ENCODE measurements around the gene CFAP54. TPM values are rescaled to one million over a fixed set of nuclear protein-coding genes. Genes with fewer than 3 reads are reported as not detected.

CFAP54 gene
- total RNA-seq, 1 experiment from 2014 or later = 0.35 TPM

- no peak overlapping the region for H3K27ac Mint-ChIP-seq (ENCODE audit: unreplicated experiment)
- H3K4me1 Mint-ChIP-seq (ENCODE audit: low read depth, unreplicated experiment) = no peaks in the 10 kb centered on the region
- BruUV-seq (replicated peaks) = no TSS peak
- H3K9me3 Mint-ChIP-seq (ENCODE audit: low read depth, unreplicated experiment) = no peaks in the 10 kb centered on the region
- CTCF ChIA-PET = no interaction called here
- H3K27me3 Mint-ChIP-seq (ENCODE audit: unreplicated experiment) = no peaks in the 10 kb centered on the region
- TF ChIP-seq, protein P1, sequence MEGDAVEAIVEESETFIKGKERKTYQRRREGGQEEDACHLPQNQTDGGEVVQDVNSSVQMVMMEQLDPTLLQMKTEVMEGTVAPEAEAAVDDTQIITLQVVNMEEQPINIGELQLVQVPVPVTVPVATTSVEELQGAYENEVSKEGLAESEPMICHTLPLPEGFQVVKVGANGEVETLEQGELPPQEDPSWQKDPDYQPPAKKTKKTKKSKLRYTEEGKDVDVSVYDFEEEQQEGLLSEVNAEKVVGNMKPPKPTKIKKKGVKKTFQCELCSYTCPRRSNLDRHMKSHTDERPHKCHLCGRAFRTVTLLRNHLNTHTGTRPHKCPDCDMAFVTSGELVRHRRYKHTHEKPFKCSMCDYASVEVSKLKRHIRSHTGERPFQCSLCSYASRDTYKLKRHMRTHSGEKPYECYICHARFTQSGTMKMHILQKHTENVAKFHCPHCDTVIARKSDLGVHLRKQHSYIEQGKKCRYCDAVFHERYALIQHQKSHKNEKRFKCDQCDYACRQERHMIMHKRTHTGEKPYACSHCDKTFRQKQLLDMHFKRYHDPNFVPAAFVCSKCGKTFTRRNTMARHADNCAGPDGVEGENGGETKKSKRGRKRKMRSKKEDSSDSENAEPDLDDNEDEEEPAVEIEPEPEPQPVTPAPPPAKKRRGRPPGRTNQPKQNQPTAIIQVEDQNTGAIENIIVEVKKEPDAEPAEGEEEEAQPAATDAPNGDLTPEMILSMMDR (IDR thresholded peaks at IDR 0.05; ENCODE audit: unreplicated experiment) = no peak
- no peak for DNase-seq
- no peaks in the 10 kb centered on the region for H3K36me3 Mint-ChIP-seq (ENCODE audit: insufficient read depth, unreplicated experiment)
- no peak overlapping the region for H3K4me3 Mint-ChIP-seq (ENCODE audit: low read depth, unreplicated experiment)
- intact Hi-C loops (cut with micrococcal nuclease; ENCODE audit: unreplicated experiment) = no loop called here
Measured at GRCh38 chr12:96886998-96887677, 397.8 kb downstream of the CFAP54 start.

GRCh38 chr12:96889273-96889933 is 400.0 kb downstream of the CFAP54 start:
- H3K36me3 Mint-ChIP-seq (ENCODE audit: insufficient read depth, unreplicated experiment) = no peaks in the 10 kb centered on the region
- CTCF ChIA-PET = interaction anchor here (0.5 to 0.9 kb wide), 2 partner anchors 10 to 1538 kb away, joined by 4 to 5 read pairs; no protein-coding TSS in a partner anchor
- TF ChIP-seq, protein P1 (IDR thresholded peaks at IDR 0.05; ENCODE audit: unreplicated experiment) = no peak

DNA sequence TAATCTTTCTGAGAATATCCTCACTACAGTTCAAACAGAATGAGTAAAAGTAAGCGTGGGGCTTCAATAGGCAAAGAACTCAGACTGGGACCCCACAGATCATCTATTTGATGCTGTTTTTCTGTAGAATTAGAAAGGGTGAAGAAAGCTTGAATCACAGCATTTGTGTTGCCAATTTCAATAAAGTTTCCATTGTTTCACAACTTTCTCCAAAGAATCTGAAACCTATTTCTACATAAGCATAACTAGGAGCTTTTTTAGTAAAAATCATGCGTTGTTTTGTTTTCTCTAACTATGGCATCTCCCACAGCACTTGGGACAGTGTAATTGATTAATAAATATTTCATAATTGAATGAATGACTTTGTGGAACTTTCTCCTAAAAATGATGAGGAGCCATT is 401.0 kb downstream of the CFAP54 start:
- CTCF ChIA-PET = no interaction called here
- intact Hi-C loops (cut with micrococcal nuclease; ENCODE audit: unreplicated experiment) = no loop called here

More at GRCh38 chr12:96889273-96889933, 400.0 kb downstream of the CFAP54 start:
- no peak for DNase-seq
- H3K4me1 Mint-ChIP-seq (ENCODE audit: low read depth, unreplicated experiment) = no peaks in the 10 kb centered on the region
- H3K9me3 Mint-ChIP-seq (ENCODE audit: low read depth, unreplicated experiment) = no peaks in the 10 kb centered on the region
- H3K27ac Mint-ChIP-seq (ENCODE audit: unreplicated experiment) = no peak overlapping the region
- no peak overlapping the region for H3K4me3 Mint-ChIP-seq (ENCODE audit: low read depth, unreplicated experiment)
- intact Hi-C loops (cut with micrococcal nuclease; ENCODE audit: unreplicated experiment) = no loop called here
- H3K27me3 Mint-ChIP-seq (ENCODE audit: unreplicated experiment) = no peaks in the 10 kb centered on the region
- no TSS peak for BruUV-seq (replicated peaks)

GRCh38 chr12:96892104-96892503 is 402.7 kb downstream of the CFAP54 start:
- BruUV-seq (replicated peaks) = no TSS peak
- Mint-ChIP-seq H3K4me1 (ENCODE audit: low read depth, unreplicated experiment) (no peaks in the 10 kb centered on the region), H3K4me3 (ENCODE audit: low read depth, unreplicated experiment) (no peak overlapping the region), H3K36me3 (ENCODE audit: insufficient read depth, unreplicated experiment) (no peaks in the 10 kb centered on the region), H3K27ac (ENCODE audit: unreplicated experiment) (no peak overlapping the region), H3K9me3 (ENCODE audit: low read depth, unreplicated experiment) (no peaks in the 10 kb centered on the region), H3K27me3 (ENCODE audit: unreplicated experiment) (no peaks in the 10 kb centered on the region)
- CTCF ChIA-PET = no interaction called here
- intact Hi-C loops (cut with micrococcal nuclease; ENCODE audit: unreplicated experiment) = no loop called here
- TF ChIP-seq, protein P1 (IDR thresholded peaks at IDR 0.05; ENCODE audit: unreplicated experiment) = no peak
- DNase-seq = no peak

More for the DNA sequence above, 401.0 kb downstream of the CFAP54 start:
- no TSS peak for BruUV-seq (replicated peaks)
- Mint-ChIP-seq H3K36me3 (ENCODE audit: insufficient read depth, unreplicated experiment) (no peaks in the 10 kb centered on the region), H3K4me3 (ENCODE audit: low read depth, unreplicated experiment) (no peak overlapping the region), H3K27ac (ENCODE audit: unreplicated experiment) (no peak overlapping the region), H3K4me1 (ENCODE audit: low read depth, unreplicated experiment) (no peaks in the 10 kb centered on the region), H3K27me3 (ENCODE audit: unreplicated experiment) (no peaks in the 10 kb centered on the region), H3K9me3 (ENCODE audit: low read depth, unreplicated experiment) (no peaks in the 10 kb centered on the region)
- TF ChIP-seq, protein P1 (IDR thresholded peaks at IDR 0.05; ENCODE audit: unreplicated experiment) = no peak
- DNase-seq = no peak

All from Calu3 (cell line).